Muscle layer of colon (tissue), 2 donors: ENCODE data around the gene GPHN.

Source experiments
- H3K27ac ChIP-seq: one replicate; pipeline ENCODE4 v1.7.0; 2013; ENCODE audit warnings: low read depth, mild to moderate bottlenecking, low read length, moderate library complexity
- H3K27me3 ChIP-seq, 2 donors: one replicate each; pipeline ENCODE4 v1.7.0; 2013; ENCODE audit warnings: low read length in 2 of 2, mild to moderate bottlenecking in 2 of 2; ENCODE audit not compliant: insufficient read depth in 2 of 2, control insufficient read depth in 1 of 2
- H3K36me3 ChIP-seq: one replicate; pipeline ENCODE4 v1.7.0; 2013; ENCODE audit warnings: mild to moderate bottlenecking, low read length; ENCODE audit not compliant: insufficient read depth
- H3K4me1 ChIP-seq: one replicate; pipeline ENCODE4 v1.7.0; 2013; ENCODE audit warnings: mild to moderate bottlenecking, low read length; ENCODE audit not compliant: insufficient read depth
- H3K4me3 ChIP-seq, 2 donors: one replicate each; pipeline ENCODE4 v1.7.0; 2013; ENCODE audit warnings: low read length in 2 of 2, low read depth in 1 of 2, mild to moderate bottlenecking in 1 of 2, moderate library complexity in 1 of 2
- H3K9ac ChIP-seq: one replicate; pipeline ENCODE4 v1.7.0; 2013; ENCODE audit warnings: low read length
- H3K9me3 ChIP-seq: one replicate; pipeline ENCODE4 v1.7.0; 2013; ENCODE audit warnings: mild to moderate bottlenecking, low read length
- donor health status: abdominal sarcoma.
- donor health status: Adenocarcinoma of cecum.

Gene GPHN

GRCh38 chr14:66507722-66508546 is at the start of gene GPHN:
GPHN (plus strand) TSS chr14:66508147.
- Histone ChIP-seq H3K27me3 (no peaks in the 10 kb centered on the region), H3K27ac (peak within 1 kb of the TSS; percentile 82), H3K36me3 (no peaks in the 10 kb centered on the region), H3K4me1 (peaks cover 12% of the 10 kb centered on the region), H3K9ac (peak within 1 kb of the TSS; percentile 89), H3K4me3 (peak within 1 kb of the TSS; percentile 66 to 86), H3K9me3 (no peaks in the 10 kb centered on the region)

GRCh38 chr14:66459603-66460002 is 48.3 kb upstream of the GPHN start:
- no peaks in the 10 kb centered on the region for H3K27me3 ChIP-seq
- H3K4me1 ChIP-seq: no peaks in the 10 kb centered on the region
- no peak overlapping the region for H3K27ac ChIP-seq
- no peaks in the 10 kb centered on the region for H3K9me3 ChIP-seq
- no peaks in the 10 kb centered on the region for H3K36me3 ChIP-seq
- H3K9ac ChIP-seq: no peak overlapping the region
- H3K4me3 ChIP-seq: no peak overlapping the region

DNA sequence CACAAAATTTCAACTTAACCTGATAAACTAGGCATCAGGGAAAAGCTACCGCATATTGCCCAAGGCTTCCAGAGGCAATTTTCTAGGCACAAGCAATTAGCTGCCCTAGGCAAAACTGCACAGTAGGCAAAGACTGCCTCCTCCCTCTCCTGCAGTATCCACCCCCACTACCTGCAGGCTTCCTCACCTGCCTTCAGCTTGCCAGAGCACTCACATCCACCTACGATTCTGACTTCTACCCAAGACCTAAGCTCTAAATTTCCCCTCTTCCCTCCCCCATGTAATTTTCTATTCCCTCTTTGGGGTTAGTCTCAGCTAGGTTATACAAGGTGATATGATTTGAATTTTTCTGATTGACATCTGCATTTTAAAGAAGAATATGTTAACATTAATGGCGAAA is 43.7 kb upstream of the GPHN start:
- Histone ChIP-seq H3K36me3 (no peaks in the 10 kb centered on the region), H3K9me3 (no peaks in the 10 kb centered on the region), H3K4me3 (no peak overlapping the region), H3K27ac (no peak overlapping the region), H3K4me1 (no peaks in the 10 kb centered on the region), H3K9ac (no peak overlapping the region), H3K27me3 (no peaks in the 10 kb centered on the region)

DNA sequence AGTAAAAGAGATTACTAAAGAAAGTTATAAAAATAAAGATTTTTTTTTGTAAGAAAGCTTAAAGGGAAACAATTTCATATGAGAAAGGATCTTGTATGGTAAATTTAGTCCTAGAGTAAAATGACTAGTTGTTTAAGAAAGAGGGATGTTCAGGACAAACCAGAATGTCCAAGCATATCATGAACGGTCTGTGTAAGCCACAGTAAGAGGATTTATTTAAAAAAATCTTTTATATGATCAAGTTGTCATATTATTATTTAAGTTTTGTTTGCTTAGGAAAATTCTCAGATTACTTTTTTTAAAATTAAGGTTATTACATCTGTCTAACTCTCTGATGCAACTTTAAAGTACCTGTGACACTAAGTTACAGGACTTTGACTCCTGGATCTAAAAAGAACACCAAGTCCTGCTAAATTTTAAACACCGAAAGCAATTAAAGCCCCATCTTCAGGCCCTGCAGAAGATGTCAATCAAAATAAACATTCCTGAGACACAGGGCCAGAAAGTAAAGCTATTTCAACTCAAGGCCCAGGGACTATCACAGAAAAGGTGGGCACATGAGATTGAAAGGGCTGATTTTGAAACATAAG is 39.1 kb upstream of the GPHN start:
- Histone ChIP-seq H3K4me3 (no peak overlapping the region), H3K27ac (no peak overlapping the region), H3K9ac (no peak overlapping the region), H3K27me3 (no peaks in the 10 kb centered on the region), H3K36me3 (no peaks in the 10 kb centered on the region), H3K9me3 (no peaks in the 10 kb centered on the region), H3K4me1 (no peaks in the 10 kb centered on the region)

GRCh38 chr14:66471584-66471983 is 36.4 kb upstream of the GPHN start:
- Histone ChIP-seq H3K4me3 (no peak overlapping the region), H3K27ac (no peak overlapping the region), H3K36me3 (no peaks in the 10 kb centered on the region), H3K4me1 (no peaks in the 10 kb centered on the region), H3K9me3 (no peaks in the 10 kb centered on the region), H3K27me3 (no peaks in the 10 kb centered on the region), H3K9ac (no peak overlapping the region)

GRCh38 chr14:66472251-66472650 is 35.7 kb upstream of the GPHN start:
- no peaks in the 10 kb centered on the region for H3K27me3 ChIP-seq
- H3K36me3 ChIP-seq: no peaks in the 10 kb centered on the region
- no peak overlapping the region for H3K4me3 ChIP-seq
- no peaks in the 10 kb centered on the region for H3K9me3 ChIP-seq
- H3K4me1 ChIP-seq: no peaks in the 10 kb centered on the region
- no peak overlapping the region for H3K27ac ChIP-seq
- H3K9ac ChIP-seq: no peak overlapping the region

GRCh38 chr14:66473223-66473622 is 34.7 kb upstream of the GPHN start:
- Histone ChIP-seq H3K36me3 (no peaks in the 10 kb centered on the region), H3K27me3 (no peaks in the 10 kb centered on the region), H3K4me3 (no peak overlapping the region), H3K27ac (no peak overlapping the region), H3K4me1 (no peaks in the 10 kb centered on the region), H3K9ac (no peak overlapping the region), H3K9me3 (no peaks in the 10 kb centered on the region)

DNA sequence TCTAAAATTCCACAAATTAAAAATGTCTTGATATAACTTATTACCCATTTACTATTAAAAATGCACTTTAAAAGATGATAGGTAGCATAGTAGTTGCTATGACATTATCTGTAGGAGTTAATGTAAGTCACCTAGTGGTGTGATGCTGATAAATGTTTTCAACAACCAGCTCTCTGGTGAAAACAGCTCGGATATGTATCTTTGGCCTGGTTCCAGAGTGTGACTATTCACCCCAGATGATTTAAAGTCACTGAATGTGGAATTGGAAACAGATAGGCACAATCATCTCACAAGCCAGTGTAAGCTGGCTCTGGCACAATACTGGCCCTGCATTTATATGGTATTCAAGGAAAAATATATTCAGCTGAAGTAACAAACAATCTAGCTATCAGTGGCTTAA is 31.0 kb upstream of the GPHN start:
- Histone ChIP-seq H3K4me3 (no peak overlapping the region), H3K9me3 (no peaks in the 10 kb centered on the region), H3K9ac (no peak overlapping the region), H3K27ac (no peak overlapping the region), H3K27me3 (no peaks in the 10 kb centered on the region), H3K4me1 (no peaks in the 10 kb centered on the region), H3K36me3 (no peaks in the 10 kb centered on the region)

DNA sequence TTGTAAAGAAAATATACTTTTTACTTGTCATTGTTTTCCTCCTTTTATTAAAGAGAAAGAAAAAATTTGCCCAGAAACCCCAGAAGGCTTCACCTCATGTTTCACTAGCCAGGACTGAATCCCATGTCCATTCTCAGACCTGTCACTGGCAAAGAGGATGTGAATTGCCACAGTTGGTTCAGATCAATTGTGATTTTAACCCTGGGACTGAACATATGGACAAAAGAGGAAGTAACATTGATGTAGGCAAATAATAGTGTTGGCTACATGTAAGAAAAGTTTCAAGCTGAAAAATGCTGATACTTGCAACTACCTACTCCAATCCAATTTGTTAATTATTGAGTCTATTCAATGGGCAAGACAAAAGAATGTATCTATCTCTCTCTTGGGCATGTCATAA is 30.4 kb upstream of the GPHN start:
- H3K9me3 ChIP-seq: no peaks in the 10 kb centered on the region
- no peak overlapping the region for H3K27ac ChIP-seq
- H3K9ac ChIP-seq: no peak overlapping the region
- no peaks in the 10 kb centered on the region for H3K27me3 ChIP-seq
- H3K4me3 ChIP-seq: no peak overlapping the region
- H3K36me3 ChIP-seq: no peaks in the 10 kb centered on the region
- no peaks in the 10 kb centered on the region for H3K4me1 ChIP-seq

GRCh38 chr14:66482873-66483272 is 25.1 kb upstream of the GPHN start:
- Histone ChIP-seq H3K4me1 (no peaks in the 10 kb centered on the region), H3K9me3 (no peaks in the 10 kb centered on the region), H3K9ac (no peak overlapping the region), H3K27ac (no peak overlapping the region), H3K36me3 (no peaks in the 10 kb centered on the region), H3K4me3 (no peak overlapping the region), H3K27me3 (no peaks in the 10 kb centered on the region)

DNA sequence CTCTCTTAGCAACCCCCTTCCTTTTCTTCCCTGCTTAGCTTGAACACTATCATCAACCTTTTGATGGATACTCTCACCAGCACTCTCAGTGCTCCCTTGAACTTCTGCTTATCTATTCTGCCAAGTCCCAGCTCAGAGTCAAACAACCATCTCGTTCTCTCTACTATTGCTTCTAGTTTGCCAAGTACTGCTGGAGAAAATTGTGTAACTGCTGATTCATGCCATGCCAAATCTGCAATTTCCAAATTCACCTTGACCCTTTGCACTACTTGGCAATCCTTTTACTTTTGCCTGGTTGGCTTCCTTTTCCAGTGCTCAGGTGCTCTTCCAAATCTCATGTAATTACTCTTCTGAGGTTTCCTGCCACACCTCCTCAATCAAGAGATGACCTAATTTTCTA is 24.6 kb upstream of the GPHN start:
- H3K27ac ChIP-seq: no peak overlapping the region
- H3K4me3 ChIP-seq: no peak overlapping the region
- no peaks in the 10 kb centered on the region for H3K4me1 ChIP-seq

GRCh38 chr14:66485029-66485428 is 22.9 kb upstream of the GPHN start:
- Histone ChIP-seq H3K4me1 (no peaks in the 10 kb centered on the region), H3K9me3 (no peaks in the 10 kb centered on the region), H3K9ac (no peak overlapping the region), H3K36me3 (no peaks in the 10 kb centered on the region), H3K27ac (no peak overlapping the region), H3K27me3 (no peaks in the 10 kb centered on the region), H3K4me3 (no peak overlapping the region)

More for the DNA sequence above, 24.6 kb upstream of the GPHN start:
- Histone ChIP-seq H3K27me3 (no peaks in the 10 kb centered on the region), H3K9me3 (no peaks in the 10 kb centered on the region), H3K36me3 (no peaks in the 10 kb centered on the region), H3K9ac (no peak overlapping the region)
